Loucy (cell line): Measurements from ENCODE around the gene SMC1B.

ENCODE experiments used
- EZH2phosphoT487 ChIP-seq: fragments of 200-600 bp; IDR thresholded peaks from 2 replicates; pipeline ENCODE4 v1.6.1; 2018; ENCODE audit warnings: antibody characterized with exemption, mild to moderate bottlenecking, moderate library complexity, borderline replicate concordance
- TF ChIP-seq, protein P1 (sequence below): fragments of 200-600 bp; sonication (generic); conservative IDR thresholded peaks from 2 replicates; pipeline ENCODE4 v1.5.1; 2014; ENCODE audit warnings: mild to moderate bottlenecking, antibody characterized with exemption, low read length

- TF ChIP-seq, protein P1, sequence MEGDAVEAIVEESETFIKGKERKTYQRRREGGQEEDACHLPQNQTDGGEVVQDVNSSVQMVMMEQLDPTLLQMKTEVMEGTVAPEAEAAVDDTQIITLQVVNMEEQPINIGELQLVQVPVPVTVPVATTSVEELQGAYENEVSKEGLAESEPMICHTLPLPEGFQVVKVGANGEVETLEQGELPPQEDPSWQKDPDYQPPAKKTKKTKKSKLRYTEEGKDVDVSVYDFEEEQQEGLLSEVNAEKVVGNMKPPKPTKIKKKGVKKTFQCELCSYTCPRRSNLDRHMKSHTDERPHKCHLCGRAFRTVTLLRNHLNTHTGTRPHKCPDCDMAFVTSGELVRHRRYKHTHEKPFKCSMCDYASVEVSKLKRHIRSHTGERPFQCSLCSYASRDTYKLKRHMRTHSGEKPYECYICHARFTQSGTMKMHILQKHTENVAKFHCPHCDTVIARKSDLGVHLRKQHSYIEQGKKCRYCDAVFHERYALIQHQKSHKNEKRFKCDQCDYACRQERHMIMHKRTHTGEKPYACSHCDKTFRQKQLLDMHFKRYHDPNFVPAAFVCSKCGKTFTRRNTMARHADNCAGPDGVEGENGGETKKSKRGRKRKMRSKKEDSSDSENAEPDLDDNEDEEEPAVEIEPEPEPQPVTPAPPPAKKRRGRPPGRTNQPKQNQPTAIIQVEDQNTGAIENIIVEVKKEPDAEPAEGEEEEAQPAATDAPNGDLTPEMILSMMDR = no peak
- no peak for TF ChIP-seq EZH2phosphoT487
These were observed 63.5 kb downstream of the SMC1B start for GRCh38 chr22:45349916-45350315.
